ENCODE measurements around the gene RERE. TPM values are rescaled to one million over a fixed set of nuclear protein-coding genes. Genes with fewer than 3 reads are reported as not detected.

Gene RERE
- total RNA-seq, 1 donor from 2014 or later: 124 TPM

GRCh38 chr1:8641377-8641997 is 176.0 kb downstream of the RERE start:
- Mint-ChIP-seq H3K36me3 (ENCODE audit: low read depth, unreplicated experiment) (peaks cover 4% of the 10 kb centered on the region), H3K4me3 (ENCODE audit: unreplicated experiment) (no peak overlapping the region), H3K4me1 (ENCODE audit: low read depth, unreplicated experiment) (peaks cover 20% of the 10 kb centered on the region), H3K9me3 (ENCODE audit: unreplicated experiment) (no peaks in the 10 kb centered on the region), H3K27me3 (ENCODE audit: low read depth, unreplicated experiment) (no peaks in the 10 kb centered on the region), H3K27ac (ENCODE audit: unreplicated experiment) (no peak overlapping the region)
- no peaks in the 10 kb centered on the region for H3K4me1 ChIP-seq (ENCODE audit: insufficient read depth, low read length)
- TF ChIP-seq EZH2 (IDR thresholded peaks at IDR 0.05; ENCODE audit: insufficient read depth, low read length) (no peak), CTCF (IDR thresholded peaks at IDR 0.05; ENCODE audit: insufficient read depth, low read depth, low read length) (no peak)
- no peak overlapping the region for H2AFZ ChIP-seq (ENCODE audit: low read depth, low read length)
- H3K27me3 ChIP-seq (ENCODE audit: insufficient read depth, low read length): no peaks in the 10 kb centered on the region
- no peak overlapping the region for H3K4me2 ChIP-seq (ENCODE audit: low read length)
- peaks cover 73% of the 10 kb centered on the region for H4K20me1 ChIP-seq (ENCODE audit: insufficient read depth, low read length)
- no peak for DNase-seq (ENCODE audit: low read depth)
- no peak overlapping the region for H3K9ac ChIP-seq (ENCODE audit: low read length)
- no peaks in the 10 kb centered on the region for H3K9me3 ChIP-seq (ENCODE audit: insufficient read depth, low read depth, low read length)
- no peaks in the 10 kb centered on the region for H3K36me3 ChIP-seq (ENCODE audit: insufficient read depth, low read length)
- H3K27ac ChIP-seq (ENCODE audit: low read depth, low read length): no peak overlapping the region
- H3K4me3 ChIP-seq (ENCODE audit: insufficient read depth, low read depth, low read length): no peak overlapping the region
- FAIRE-seq: no peak
- H3K79me2 ChIP-seq (ENCODE audit: insufficient read depth, low read length): peaks cover 10% of the 10 kb centered on the region

- H3K9ac ChIP-seq (ENCODE audit: low read length): no peak overlapping the region
- H3K27ac ChIP-seq (ENCODE audit: low read depth, low read length): no peak overlapping the region
- Mint-ChIP-seq H3K36me3 (ENCODE audit: low read depth, unreplicated experiment) (peaks cover 4% of the 10 kb centered on the region), H3K9me3 (ENCODE audit: unreplicated experiment) (no peaks in the 10 kb centered on the region), H3K4me3 (ENCODE audit: unreplicated experiment) (no peak overlapping the region), H3K27me3 (ENCODE audit: low read depth, unreplicated experiment) (no peaks in the 10 kb centered on the region), H3K27ac (ENCODE audit: unreplicated experiment) (no peak overlapping the region), H3K4me1 (ENCODE audit: low read depth, unreplicated experiment) (peaks cover 17% of the 10 kb centered on the region)
- no peak overlapping the region for H2AFZ ChIP-seq (ENCODE audit: low read depth, low read length)
- H3K9me3 ChIP-seq (ENCODE audit: insufficient read depth, low read depth, low read length): no peaks in the 10 kb centered on the region
- TF ChIP-seq EZH2 (IDR thresholded peaks at IDR 0.05; ENCODE audit: insufficient read depth, low read length) (no peak), CTCF (IDR thresholded peaks at IDR 0.05; ENCODE audit: insufficient read depth, low read depth, low read length) (no peak)
- no peaks in the 10 kb centered on the region for H3K36me3 ChIP-seq (ENCODE audit: insufficient read depth, low read length)
- peaks cover 68% of the 10 kb centered on the region for H4K20me1 ChIP-seq (ENCODE audit: insufficient read depth, low read length)
- FAIRE-seq: no peak
- H3K79me2 ChIP-seq (ENCODE audit: insufficient read depth, low read length): peaks cover 7% of the 10 kb centered on the region
- DNase-seq (ENCODE audit: low read depth): no peak
- no peaks in the 10 kb centered on the region for H3K27me3 ChIP-seq (ENCODE audit: insufficient read depth, low read length)
- no peak overlapping the region for H3K4me2 ChIP-seq (ENCODE audit: low read length)
- no peaks in the 10 kb centered on the region for H3K4me1 ChIP-seq (ENCODE audit: insufficient read depth, low read length)
- H3K4me3 ChIP-seq (ENCODE audit: insufficient read depth, low read depth, low read length): no peak overlapping the region
Measured at GRCh38 chr1:8640950-8641349, 176.5 kb downstream of the RERE start.

- H3K27me3 Mint-ChIP-seq (ENCODE audit: low read depth, unreplicated experiment): no peaks in the 10 kb centered on the region
- Histone ChIP-seq H3K4me2 (ENCODE audit: low read length) (no peak overlapping the region), H3K27me3 (ENCODE audit: insufficient read depth, low read length) (no peaks in the 10 kb centered on the region), H3K27ac (ENCODE audit: low read depth, low read length) (no peak overlapping the region), H3K9ac (ENCODE audit: low read length) (no peak overlapping the region), H3K36me3 (ENCODE audit: insufficient read depth, low read length) (no peaks in the 10 kb centered on the region), H3K79me2 (ENCODE audit: insufficient read depth, low read length) (peaks cover 5% of the 10 kb centered on the region), H2AFZ (ENCODE audit: low read depth, low read length) (no peak overlapping the region), H3K4me1 (ENCODE audit: insufficient read depth, low read length) (no peaks in the 10 kb centered on the region), H4K20me1 (ENCODE audit: insufficient read depth, low read length) (peaks cover 61% of the 10 kb centered on the region), H3K4me3 (ENCODE audit: insufficient read depth, low read depth, low read length) (no peak overlapping the region), H3K9me3 (ENCODE audit: insufficient read depth, low read depth, low read length) (no peaks in the 10 kb centered on the region)
- H3K27ac Mint-ChIP-seq (ENCODE audit: unreplicated experiment): no peak overlapping the region
- peaks cover 16% of the 10 kb centered on the region for H3K4me1 Mint-ChIP-seq (ENCODE audit: low read depth, unreplicated experiment)
- FAIRE-seq: no peak
- H3K9me3 Mint-ChIP-seq (ENCODE audit: unreplicated experiment): no peaks in the 10 kb centered on the region
- H3K36me3 Mint-ChIP-seq (ENCODE audit: low read depth, unreplicated experiment): peaks cover 5% of the 10 kb centered on the region
- H3K4me3 Mint-ChIP-seq (ENCODE audit: unreplicated experiment): no peak overlapping the region
- TF ChIP-seq CTCF (IDR thresholded peaks at IDR 0.05; ENCODE audit: insufficient read depth, low read depth, low read length): no peak
- TF ChIP-seq EZH2 (IDR thresholded peaks at IDR 0.05; ENCODE audit: insufficient read depth, low read length): no peak
- DNase-seq (ENCODE audit: low read depth): no peak
Measured at GRCh38 chr1:8639148-8639547, 178.3 kb downstream of the RERE start.
